HepG2 (cell line): ENCODE results near the gene MYCBP2. TPM values are rescaled to one million over a fixed set of nuclear protein-coding genes. Genes with fewer than 3 reads are reported as not detected.

Experiments
- ATAC-seq: fragments of 200-7000 bp; cut with Tn5 transposase; 3 replicates; pipeline ENCODE4 v1.9.1; 2020; ENCODE audit warnings: mild to moderate bottlenecking, moderate library complexity
- BruUV-seq: library from RNA; stranded (reverse); fragments of 400-500 nt; replicated peaks from 2 replicates; lab custom pipeline; 2021; lab: Mats Ljungman, UMichigan
- CTCF ChIA-PET: fragments of 300-600 bp; formaldehyde crosslinking; extraction: SDS; loops from one replicate; lab custom pipeline; 2021; ENCODE audit warnings: low total read pairs, inconsistent platforms, low intra/inter-chr PET ratio; lab: Yijun Ruan, JAX
- POLR2A ChIA-PET: fragments of 350-600 bp; sonication (Branson Sonifier 250); formaldehyde crosslinking; loops from one replicate; lab custom pipeline; 2020; ENCODE audit warnings: antibody characterized with exemption, inconsistent platforms; lab: Yijun Ruan, JAX
- DNase-seq: peaks from one replicate; pipeline ENCODE4 v3.0.0-alpha.2; 2015; ENCODE audit warnings: low spot score
- FAIRE-seq: peaks from 3 replicates; lab custom pipeline; 2011; peaks lifted over from hg19 to GRCh38; lab: Jason Lieb, UNC
- H2AFZ ChIP-seq: one replicate; pipeline ENCODE4 v1.6.1; 2011; ENCODE audit warnings: low read length, inconsistent platforms
- H3K27ac ChIP-seq: fragments of 300-600 bp; 3 replicates; pipeline ENCODE4 v1.8.0; 2011; ENCODE audit warnings: mixed run types, mild to moderate bottlenecking, mixed read lengths, low read length, inconsistent platforms; ENCODE audit not compliant: insufficient read depth; ENCODE audit errors: extremely low read length
- H3K27me3 ChIP-seq, 2 experiments: fragments of 200-600 bp in 1 of 2; 2 replicates in 1 of 2; 3 replicates in 1 of 2; pipeline versions ENCODE4 v1.6.0 to v1.8.0; 2011; ENCODE audit warnings: low read length in 2 of 2, mild to moderate bottlenecking in 2 of 2, moderate library complexity in 2 of 2, inconsistent platforms in 1 of 2; ENCODE audit not compliant: insufficient read depth in 2 of 2, control insufficient read depth in 1 of 2
- H3K36me3 ChIP-seq, 2 experiments: fragments of 200-600 bp in 1 of 2; replicated peaks in 1 of 2; 2 replicates in 1 of 2; 3 replicates in 1 of 2; pipeline versions ENCODE4 v1.5.1 to v1.8.0; 2011; ENCODE audit warnings: low read length in 2 of 2, inconsistent platforms in 1 of 2; ENCODE audit not compliant: insufficient read depth in 2 of 2, control insufficient read depth in 1 of 2
- H3K4me1 ChIP-seq: 2 replicates; pipeline ENCODE4 v1.5.1; 2012; ENCODE audit warnings: low read length, inconsistent platforms; ENCODE audit not compliant: insufficient read depth
- H3K4me2 ChIP-seq: 2 replicates; pipeline ENCODE4 v1.6.0; 2011; ENCODE audit warnings: low read depth, low read length, inconsistent platforms
- H3K4me3 ChIP-seq, 3 experiments: fragments of 200-600 bp in 1 of 3; sonication (generic), shearing (Covaris generic) in 1 of 3; replicated peaks in 1 of 3; 2 replicates each; pipeline ENCODE4 v1.5.1; 2011 to 2016; ENCODE audit warnings: low read length in 3 of 3, inconsistent platforms in 2 of 3, low read depth in 2 of 3, mild to moderate bottlenecking in 2 of 3, control low read depth in 1 of 3, mixed read lengths in 1 of 3; ENCODE audit not compliant: insufficient read depth in 1 of 3
- H3K79me2 ChIP-seq: one replicate; pipeline ENCODE4 v1.6.1; 2011; ENCODE audit warnings: low read length, inconsistent platforms; ENCODE audit not compliant: insufficient read depth
- H3K9ac ChIP-seq: 2 replicates; pipeline ENCODE4 v1.6.0; 2011; ENCODE audit warnings: mild to moderate bottlenecking, low read depth, low read length, inconsistent platforms; ENCODE audit not compliant: insufficient read depth
- H3K9me3 ChIP-seq: 2 replicates; pipeline ENCODE4 v1.5.1; 2012; ENCODE audit warnings: mild to moderate bottlenecking, low read length
- H4K20me1 ChIP-seq: 2 replicates; pipeline ENCODE4 v1.6.0; 2011; ENCODE audit warnings: inconsistent platforms, mild to moderate bottlenecking, low read length, moderate library complexity; ENCODE audit not compliant: insufficient read depth
- ATM ChIP-seq: fragments of 450-650 bp; IDR thresholded peaks from 2 replicates; pipeline ENCODE4 v1.7.1; 2017; ENCODE audit warnings: mild to moderate bottlenecking, borderline replicate concordance
- ATRX ChIP-seq: sonication (generic); formaldehyde crosslinking; IDR thresholded peaks from 2 replicates; pipeline ENCODE4 v1.4.0; 2020; ENCODE audit warnings: missing genetic modification reagents, borderline replicate concordance
- ZKSCAN8 ChIP-seq: IDR thresholded peaks from 2 replicates; pipeline ENCODE4 v1.6.1; 2016; ENCODE audit warnings: borderline replicate concordance, missing genetic modification reagents, missing compliant biosample characterization
- ZNF230 ChIP-seq: sonication (generic); formaldehyde crosslinking; IDR thresholded peaks from 2 replicates; pipeline ENCODE4 v1.4.0; 2020; ENCODE audit warnings: mild to moderate bottlenecking, missing genetic modification reagents
- ZNF614 ChIP-seq: IDR thresholded peaks from 2 replicates; pipeline ENCODE4 v1.6.1; 2018; ENCODE audit warnings: missing biosample characterization, missing genetic modification reagents, inconsistent platforms, borderline replicate concordance
- WGBS: methylation state at CpG from one replicate; pipeline ENCODE4 v1.1.6; 2017; ENCODE audit warnings: low lambda C conversion rate; 5-methylcytosine and 5-hydroxymethylcytosine counted together
- in situ Hi-C: cut with HindIII; loops from 2 replicates; pipeline ENCODE4 v1.10.0; 2017; ENCODE audit warnings: low pct_unique_long_range_greater_than_20kb; ENCODE audit not compliant: extremely low pct_ligation_motif_present
- intact Hi-C: fragments of 100-400 bp; cut with micrococcal nuclease; formaldehyde crosslinking; loops from one replicate; pipeline ENCODE4 v1.10.0; 2022; ENCODE audit not compliant: unreplicated experiment
- polyA plus RNA-seq, 8 experiments: library from polyadenylated mRNA; depleted of rRNA in 3 of 8; stranded (reverse) in 7 of 8; unstranded in 1 of 8; fragments of >200 nt; fragmentation: Illumina TruSeq in 4 of 8; extraction: Trizol in 4 of 8; gene quantifications; 2 replicates each; pipeline versions ENCODE4 v1.2.1 to v1.2.3, GENCODE V29; 2011 to 2016; ENCODE audit warnings: low read depth in 4 of 8, missing spikeins in 1 of 8, mixed read lengths in 1 of 8; ENCODE audit not compliant: insufficient read depth in 1 of 8
- total RNA-seq, 5 experiments: library from RNA; depleted of rRNA; stranded (reverse); fragments of >200 nt; fragmentation: Illumina TruSeq; extraction: Trizol; gene quantifications; 2 replicates each; pipeline ENCODE4 v1.2.3, GENCODE V29; 2016; ENCODE audit warnings: low read depth in 1 of 5
- TF ChIP-seq, protein P1 (sequence below): IDR thresholded peaks from 2 replicates; pipeline ENCODE4 v1.6.1; 2016; ENCODE audit warnings: missing genetic modification reagents, missing compliant biosample characterization
- TF ChIP-seq, protein P2 (sequence below), 2 experiments: sonication (generic) in 1 of 2; formaldehyde crosslinking in 1 of 2; IDR thresholded peaks; 2 replicates each; pipeline versions ENCODE4 v1.4.0 to v1.6.1; 2018 to 2020; ENCODE audit warnings: missing genetic modification reagents in 2 of 2, borderline replicate concordance in 1 of 2, low read depth in 1 of 2, mild to moderate bottlenecking in 1 of 2, missing biosample characterization in 1 of 2

The MYCBP2 gene
- total and polyA plus RNA-seq, 2 of the 13 experiments (the other 11 are each of a cell fraction or from before 2014, with no cell fraction given), result 16.3 to 35.3 TPM

DNA sequence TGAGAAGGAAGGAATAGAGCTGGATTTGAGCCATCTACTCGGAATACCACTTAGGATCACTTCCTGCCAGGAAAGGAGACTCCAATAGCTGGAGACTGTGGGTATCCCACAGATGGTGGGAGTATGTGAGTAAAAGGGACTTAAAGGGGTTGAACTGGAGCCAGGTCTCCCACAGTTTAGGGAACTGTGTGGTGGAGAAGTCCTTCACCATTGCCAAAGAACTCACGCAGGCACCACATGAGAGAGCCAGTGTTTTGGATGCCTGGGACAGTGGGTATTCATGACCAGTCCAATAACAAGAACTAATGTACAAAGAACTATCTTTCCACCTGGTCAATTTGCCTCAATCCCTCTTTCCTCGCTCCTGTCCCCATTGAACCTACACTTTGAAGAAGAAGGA, 24.4 kb upstream of the MYCBP2 start:
- in situ Hi-C loops (no loop called here), intact Hi-C loops (loop anchor here (2.0 kb wide), 1 partner anchor 23 kb away; no protein-coding TSS in a partner anchor)
- H3K36me3 ChIP-seq, result no peaks in the 10 kb centered on the region
- H3K9ac ChIP-seq, result no peak overlapping the region
- BruUV-seq, result no TSS peak
- no peaks in the 10 kb centered on the region for H3K4me1 ChIP-seq
- H3K4me2 ChIP-seq, result no peak overlapping the region
- H3K4me3 ChIP-seq, result no peak overlapping the region
- 33% methylated on average over 3 of the region's 3 CpGs for WGBS
- ChIA-PET CTCF (no interaction called here), POLR2A (no interaction called here)
- no peak for FAIRE-seq
- TF ChIP-seq ATRX (CRISPR knock-in tag), result no peak
- no peak for TF ChIP-seq ATM
- TF ChIP-seq, protein P1, sequence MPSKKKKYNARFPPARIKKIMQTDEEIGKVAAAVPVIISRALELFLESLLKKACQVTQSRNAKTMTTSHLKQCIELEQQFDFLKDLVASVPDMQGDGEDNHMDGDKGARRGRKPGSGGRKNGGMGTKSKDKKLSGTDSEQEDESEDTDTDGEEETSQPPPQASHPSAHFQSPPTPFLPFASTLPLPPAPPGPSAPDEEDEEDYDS (CRISPR knock-in tag), result no peak
- no peak for TF ChIP-seq ZNF230 (CRISPR knock-in tag)
- TF ChIP-seq, protein P2, sequence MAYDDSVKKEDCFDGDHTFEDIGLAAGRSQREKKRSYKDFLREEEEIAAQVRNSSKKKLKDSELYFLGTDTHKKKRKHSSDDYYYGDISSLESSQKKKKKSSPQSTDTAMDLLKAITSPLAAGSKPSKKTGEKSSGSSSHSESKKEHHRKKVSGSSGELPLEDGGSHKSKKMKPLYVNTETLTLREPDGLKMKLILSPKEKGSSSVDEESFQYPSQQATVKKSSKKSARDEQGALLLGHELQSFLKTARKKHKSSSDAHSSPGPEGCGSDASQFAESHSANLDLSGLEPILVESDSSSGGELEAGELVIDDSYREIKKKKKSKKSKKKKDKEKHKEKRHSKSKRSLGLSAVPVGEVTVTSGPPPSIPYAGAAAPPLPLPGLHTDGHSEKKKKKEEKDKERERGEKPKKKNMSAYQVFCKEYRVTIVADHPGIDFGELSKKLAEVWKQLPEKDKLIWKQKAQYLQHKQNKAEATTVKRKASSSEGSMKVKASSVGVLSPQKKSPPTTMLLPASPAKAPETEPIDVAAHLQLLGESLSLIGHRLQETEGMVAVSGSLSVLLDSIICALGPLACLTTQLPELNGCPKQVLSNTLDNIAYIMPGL (CRISPR knock-in tag; IDR thresholded peaks at IDR 0.05; ENCODE audit: borderline replicate concordance in 1 of 2, low read depth in 1 of 2), result no peak
- no peak for TF ChIP-seq ZNF614 (CRISPR knock-in tag)
- no peak for TF ChIP-seq ZKSCAN8
- no peak for DNase-seq
- no peak for ATAC-seq
- no peaks in the 10 kb centered on the region for H3K9me3 ChIP-seq
- H2AFZ ChIP-seq, result no peak overlapping the region
- no peaks in the 10 kb centered on the region for H4K20me1 ChIP-seq
- no peaks in the 10 kb centered on the region for H3K27me3 ChIP-seq
- no peak overlapping the region for H3K27ac ChIP-seq
- no peaks in the 10 kb centered on the region for H3K79me2 ChIP-seq
